ENCODE measurements around the gene SLC22A23. TPM values are rescaled to one million over a fixed set of nuclear protein-coding genes. Genes with fewer than 3 reads are reported as not detected.

SLC22A23 gene
- total RNA-seq, 1 donor from 2014 or later, result 18.7 TPM

- FAIRE-seq, result no peak
Observed at GRCh38 chr6:3384241-3385143, 72.4 kb downstream of the SLC22A23 start.

GRCh38 chr6:3383525-3383924 is 73.3 kb downstream of the SLC22A23 start:
- TF ChIP-seq, protein P1, sequence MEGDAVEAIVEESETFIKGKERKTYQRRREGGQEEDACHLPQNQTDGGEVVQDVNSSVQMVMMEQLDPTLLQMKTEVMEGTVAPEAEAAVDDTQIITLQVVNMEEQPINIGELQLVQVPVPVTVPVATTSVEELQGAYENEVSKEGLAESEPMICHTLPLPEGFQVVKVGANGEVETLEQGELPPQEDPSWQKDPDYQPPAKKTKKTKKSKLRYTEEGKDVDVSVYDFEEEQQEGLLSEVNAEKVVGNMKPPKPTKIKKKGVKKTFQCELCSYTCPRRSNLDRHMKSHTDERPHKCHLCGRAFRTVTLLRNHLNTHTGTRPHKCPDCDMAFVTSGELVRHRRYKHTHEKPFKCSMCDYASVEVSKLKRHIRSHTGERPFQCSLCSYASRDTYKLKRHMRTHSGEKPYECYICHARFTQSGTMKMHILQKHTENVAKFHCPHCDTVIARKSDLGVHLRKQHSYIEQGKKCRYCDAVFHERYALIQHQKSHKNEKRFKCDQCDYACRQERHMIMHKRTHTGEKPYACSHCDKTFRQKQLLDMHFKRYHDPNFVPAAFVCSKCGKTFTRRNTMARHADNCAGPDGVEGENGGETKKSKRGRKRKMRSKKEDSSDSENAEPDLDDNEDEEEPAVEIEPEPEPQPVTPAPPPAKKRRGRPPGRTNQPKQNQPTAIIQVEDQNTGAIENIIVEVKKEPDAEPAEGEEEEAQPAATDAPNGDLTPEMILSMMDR (IDR thresholded peaks at IDR 0.05; ENCODE audit: insufficient read depth, low read length, severe bottlenecking), result no peak
- FAIRE-seq, result no peak
- peak; percentile 51 for DNase-seq (ENCODE audit: low read depth)
- Histone ChIP-seq H3K4me3 (ENCODE audit: low read depth, low read length) (no peak overlapping the region), H3K36me3 (ENCODE audit: control insufficient read depth, insufficient read depth, low read length) (peaks cover 3% of the 10 kb centered on the region), H3K27me3 (ENCODE audit: control insufficient read depth, insufficient read depth, low read length) (no peaks in the 10 kb centered on the region)

More at GRCh38 chr6:3384241-3385143, 72.4 kb downstream of the SLC22A23 start:
- no peak overlapping the region for H3K4me3 ChIP-seq (ENCODE audit: low read depth, low read length)
- H3K27me3 ChIP-seq (ENCODE audit: control insufficient read depth, insufficient read depth, low read length), result no peaks in the 10 kb centered on the region
- TF ChIP-seq, protein P1 (IDR thresholded peaks at IDR 0.05; ENCODE audit: insufficient read depth, low read length, severe bottlenecking), result no peak
- peaks cover 5% of the 10 kb centered on the region for H3K36me3 ChIP-seq (ENCODE audit: control insufficient read depth, insufficient read depth, low read length)
- peak; percentile 58 for DNase-seq (ENCODE audit: low read depth)

GRCh38 chr6:3382326-3383279 is 74.2 kb downstream of the SLC22A23 start:
- TF ChIP-seq, protein P1 (IDR thresholded peaks at IDR 0.05; ENCODE audit: insufficient read depth, low read length, severe bottlenecking), result no peak
- FAIRE-seq, result no peak
- H3K36me3 ChIP-seq (ENCODE audit: control insufficient read depth, insufficient read depth, low read length), result peaks cover 3% of the 10 kb centered on the region
- DNase-seq (ENCODE audit: low read depth), result peak; percentile 77
- no peak overlapping the region for H3K4me3 ChIP-seq (ENCODE audit: low read depth, low read length)
- H3K27me3 ChIP-seq (ENCODE audit: control insufficient read depth, insufficient read depth, low read length), result no peaks in the 10 kb centered on the region

- Histone ChIP-seq H3K4me3 (ENCODE audit: low read depth, low read length) (no peak overlapping the region), H3K36me3 (ENCODE audit: control insufficient read depth, insufficient read depth, low read length) (no peaks in the 10 kb centered on the region), H3K27me3 (ENCODE audit: control insufficient read depth, insufficient read depth, low read length) (no peaks in the 10 kb centered on the region)
- TF ChIP-seq, protein P1 (IDR thresholded peaks at IDR 0.05; ENCODE audit: insufficient read depth, low read length, severe bottlenecking), result no peak
- no peak for FAIRE-seq
- DNase-seq (ENCODE audit: low read depth), result no peak
Observed at GRCh38 chr6:3381233-3381921, 75.5 kb downstream of the SLC22A23 start.

Measured in bronchial epithelial cell (primary cell).